Endothelial cell of umbilical vein (primary cell): ENCODE data around the gene PHOX2A.

Source experiments
- CTCF ChIP-seq, 2 donors: IDR thresholded peaks; 1 replicate in 1 of 2; 2 replicates in 1 of 2; pipeline ENCODE4 v1.5.1; 2011; ENCODE audit warnings: low read length in 2 of 2, mild to moderate bottlenecking in 2 of 2, moderate library complexity in 2 of 2, control low read depth in 1 of 2, inconsistent platforms in 1 of 2, low read depth in 1 of 2; ENCODE audit not compliant: insufficient read depth in 1 of 2; ENCODE audit errors: extremely low read depth in 1 of 2
- POLR2A ChIP-seq: IDR thresholded peaks from 2 replicates; pipeline ENCODE4 v1.6.1; 2012; ENCODE audit warnings: low read depth, mild to moderate bottlenecking, control low read depth, low read length
- POLR2AphosphoS5 ChIP-seq: IDR thresholded peaks from 2 replicates; pipeline ENCODE4 v1.6.1; 2012; ENCODE audit warnings: low read depth, mild to moderate bottlenecking, control low read depth, low read length, moderate library complexity; ENCODE audit not compliant: insufficient read depth

GRCh38 chr11:72217841-72218240 lies 26.1 kb downstream of the PHOX2A start:
- TF ChIP-seq CTCF (IDR thresholded peaks at IDR 0.05; ENCODE audit: extremely low read depth in 1 of 2, insufficient read depth in 1 of 2, low read depth in 1 of 2, low read length in 2 of 2) (no peak), POLR2AphosphoS5 (no peak), POLR2A (no peak)
